GM12801 (cell line): Measurements from ENCODE around the gene SMAD6.

Experiments
- TF ChIP-seq, protein P1 (sequence below): IDR thresholded peaks from one replicate; pipeline ENCODE4 v1.5.1; 2011; ENCODE audit warnings: control low read depth; ENCODE audit not compliant: insufficient read length; ENCODE audit errors: extremely low read depth

The SMAD6 gene

GRCh38 chr15:66783725-66784124 lies 81.7 kb downstream of the SMAD6 start:
- TF ChIP-seq, protein P1, sequence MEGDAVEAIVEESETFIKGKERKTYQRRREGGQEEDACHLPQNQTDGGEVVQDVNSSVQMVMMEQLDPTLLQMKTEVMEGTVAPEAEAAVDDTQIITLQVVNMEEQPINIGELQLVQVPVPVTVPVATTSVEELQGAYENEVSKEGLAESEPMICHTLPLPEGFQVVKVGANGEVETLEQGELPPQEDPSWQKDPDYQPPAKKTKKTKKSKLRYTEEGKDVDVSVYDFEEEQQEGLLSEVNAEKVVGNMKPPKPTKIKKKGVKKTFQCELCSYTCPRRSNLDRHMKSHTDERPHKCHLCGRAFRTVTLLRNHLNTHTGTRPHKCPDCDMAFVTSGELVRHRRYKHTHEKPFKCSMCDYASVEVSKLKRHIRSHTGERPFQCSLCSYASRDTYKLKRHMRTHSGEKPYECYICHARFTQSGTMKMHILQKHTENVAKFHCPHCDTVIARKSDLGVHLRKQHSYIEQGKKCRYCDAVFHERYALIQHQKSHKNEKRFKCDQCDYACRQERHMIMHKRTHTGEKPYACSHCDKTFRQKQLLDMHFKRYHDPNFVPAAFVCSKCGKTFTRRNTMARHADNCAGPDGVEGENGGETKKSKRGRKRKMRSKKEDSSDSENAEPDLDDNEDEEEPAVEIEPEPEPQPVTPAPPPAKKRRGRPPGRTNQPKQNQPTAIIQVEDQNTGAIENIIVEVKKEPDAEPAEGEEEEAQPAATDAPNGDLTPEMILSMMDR = no peak

- TF ChIP-seq, protein P1 = no peak
Observed at GRCh38 chr15:66784174-66784573, 82.1 kb downstream of the SMAD6 start.

GRCh38 chr15:66785637-66786036 lies 83.6 kb downstream of the SMAD6 start:
- TF ChIP-seq, protein P1 = no peak

DNA sequence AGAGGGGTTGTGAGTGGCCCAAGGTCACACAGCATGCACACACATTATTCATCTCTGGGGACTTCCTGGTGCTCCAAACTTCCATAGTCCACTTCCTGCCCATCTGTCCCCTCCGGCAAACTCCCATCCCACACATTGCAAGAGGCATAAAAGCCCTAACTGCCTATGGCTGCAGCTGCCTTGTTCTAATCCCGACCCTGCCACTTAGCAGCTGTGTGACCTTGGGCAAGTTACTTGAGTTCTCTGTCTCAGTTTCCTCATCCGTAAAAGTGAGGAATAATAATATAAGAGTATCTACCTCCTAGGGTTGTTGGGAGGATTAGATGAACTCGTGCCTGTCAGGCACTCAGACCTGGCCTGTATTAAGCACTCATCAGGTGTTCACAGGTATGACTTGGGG lies 84.2 kb downstream of the SMAD6 start:
- TF ChIP-seq, protein P1 = no peak

DNA sequence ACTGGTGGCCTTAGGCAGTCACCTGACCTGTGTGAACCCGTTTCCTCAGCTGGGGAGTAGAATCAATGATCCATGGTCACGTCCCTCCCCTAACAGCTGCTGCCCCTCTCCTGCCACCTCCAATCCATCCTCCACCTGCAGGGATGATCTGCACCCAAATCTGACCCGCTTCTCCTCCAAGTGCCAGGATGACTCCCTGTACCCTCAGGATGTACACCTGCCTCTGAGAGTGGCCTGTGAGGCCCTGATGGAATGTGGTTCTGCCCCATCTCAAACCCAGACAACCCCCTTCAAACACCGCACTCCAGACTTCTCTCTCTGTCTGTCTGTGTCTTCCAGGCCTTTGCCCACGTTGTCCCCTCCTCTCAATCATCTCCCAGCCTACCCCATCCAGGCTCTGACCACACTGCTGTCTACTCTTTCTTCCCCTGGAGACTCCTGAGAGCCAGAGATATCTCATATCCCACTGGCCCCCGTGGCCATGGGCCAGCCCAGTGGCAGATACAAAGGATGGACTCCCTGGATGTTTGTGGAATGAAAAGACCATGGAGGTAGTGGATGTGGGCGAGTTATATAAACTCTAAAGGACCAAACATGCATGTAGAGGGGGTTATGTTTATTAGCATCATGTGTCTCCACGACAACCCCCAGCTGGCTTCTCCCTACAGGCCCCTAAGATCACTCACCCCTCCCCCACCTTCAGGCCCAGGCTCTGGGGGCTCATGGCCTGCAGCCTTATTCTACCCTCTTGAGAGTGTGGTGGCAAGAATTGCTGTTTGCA lies 84.9 kb downstream of the SMAD6 start:
- TF ChIP-seq, protein P1 = no peak

DNA sequence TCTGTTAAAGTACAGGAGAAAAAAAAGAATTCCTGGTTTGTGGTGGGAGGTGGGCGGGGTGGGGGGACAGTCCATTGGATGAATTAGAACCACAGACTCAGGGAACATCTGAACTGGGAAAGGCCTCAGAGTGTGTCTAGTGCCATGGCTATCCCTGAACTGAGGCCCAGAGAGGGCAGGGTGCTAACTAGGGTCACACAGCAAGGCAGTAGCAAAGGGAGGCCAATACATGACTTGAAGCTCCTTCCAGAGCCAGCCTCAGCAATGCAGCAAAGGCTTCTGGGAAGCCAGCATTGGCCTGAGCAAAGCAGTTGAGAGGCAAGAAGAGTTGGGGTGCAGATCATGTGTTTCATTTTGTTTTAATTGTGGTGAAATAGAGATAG lies 85.4 kb downstream of the SMAD6 start:
- TF ChIP-seq, protein P1 = no peak

GRCh38 chr15:66788024-66788423 lies 86.0 kb downstream of the SMAD6 start:
- TF ChIP-seq, protein P1 = no peak
